SK-N-SH treated with all-trans-retinoic acid at 6 μM for 48 hours (cell line): Measurements from ENCODE around the gene TANGO6.

Experiments
- ARNTL ChIP-seq: fragments of 450-650 bp; formaldehyde crosslinking; IDR thresholded peaks from 2 replicates; pipeline ENCODE4 v1.5.0; 2020; ENCODE audit warnings: low read depth, mild to moderate bottlenecking, moderate library complexity, borderline replicate concordance
- ISL1 ChIP-seq: fragments of 250-450 bp; sonication (Bioruptor Pico); IDR thresholded peaks from 2 replicates; pipeline ENCODE4 v2.1.2; 2022; ENCODE audit warnings: mild to moderate bottlenecking, moderate library complexity
- OSR1 ChIP-seq: fragments of 250-450 bp; sonication (Bioruptor Pico); IDR thresholded peaks from 2 replicates; pipeline ENCODE4 v1.8.0; 2022; ENCODE audit warnings: moderate library complexity, mild to moderate bottlenecking, inconsistent platforms
- SNAI2 ChIP-seq: fragments of 250-450 bp; sonication (Bioruptor Pico); IDR thresholded peaks from 2 replicates; pipeline ENCODE4 v1.5.0; 2020; ENCODE audit warnings: mild to moderate bottlenecking, moderate library complexity
- ZFP30 ChIP-seq: fragments of 450-650 bp; formaldehyde crosslinking; IDR thresholded peaks from 2 replicates; pipeline ENCODE4 v1.5.0; 2022; ENCODE audit warnings: mild to moderate bottlenecking, moderate library complexity
- TF ChIP-seq, protein P1 (sequence below): fragments of 250-450 bp; sonication (Bioruptor Pico); IDR thresholded peaks from 2 replicates; pipeline ENCODE4 v1.5.1; 2020; ENCODE audit warnings: low read depth, mild to moderate bottlenecking, moderate library complexity
- TF ChIP-seq, protein P2 (sequence below): fragments of 250-450 bp; sonication (Bioruptor Pico); IDR thresholded peaks from 2 replicates; pipeline ENCODE4 v1.8.0; 2020; ENCODE audit warnings: mild to moderate bottlenecking, moderate library complexity, borderline replicate concordance

DNA sequence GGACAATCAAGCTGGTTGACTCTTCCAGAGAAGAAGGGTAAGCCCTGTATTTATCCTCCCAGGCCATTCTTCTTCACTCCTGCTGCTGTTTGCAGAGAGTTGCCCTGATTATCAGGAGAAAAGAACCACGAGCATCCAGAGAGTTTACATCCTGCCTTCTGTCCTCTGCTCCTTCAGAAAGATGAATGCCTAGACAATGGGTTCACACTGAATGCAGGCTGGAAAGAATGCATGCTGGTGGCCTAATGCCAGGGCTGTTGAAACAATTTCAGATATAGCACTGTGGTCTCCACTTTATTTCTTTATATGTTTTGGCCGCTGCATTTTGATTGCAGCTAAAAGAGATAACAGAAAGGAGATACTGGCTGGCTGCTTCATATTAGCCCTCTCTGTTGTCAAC lies 241.0 kb downstream of the TANGO6 start:
- no peak for TF ChIP-seq SNAI2 (CRISPR knock-in tag)
- TF ChIP-seq, protein P1, sequence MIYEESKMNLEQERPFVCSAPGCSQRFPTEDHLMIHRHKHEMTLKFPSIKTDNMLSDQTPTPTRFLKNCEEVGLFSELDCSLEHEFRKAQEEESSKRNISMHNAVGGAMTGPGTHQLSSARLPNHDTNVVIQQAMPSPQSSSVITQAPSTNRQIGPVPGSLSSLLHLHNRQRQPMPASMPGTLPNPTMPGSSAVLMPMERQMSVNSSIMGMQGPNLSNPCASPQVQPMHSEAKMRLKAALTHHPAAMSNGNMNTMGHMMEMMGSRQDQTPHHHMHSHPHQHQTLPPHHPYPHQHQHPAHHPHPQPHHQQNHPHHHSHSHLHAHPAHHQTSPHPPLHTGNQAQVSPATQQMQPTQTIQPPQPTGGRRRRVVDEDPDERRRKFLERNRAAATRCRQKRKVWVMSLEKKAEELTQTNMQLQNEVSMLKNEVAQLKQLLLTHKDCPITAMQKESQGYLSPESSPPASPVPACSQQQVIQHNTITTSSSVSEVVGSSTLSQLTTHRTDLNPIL (CRISPR knock-in tag) = no peak
- no peak for TF ChIP-seq ZFP30 (CRISPR knock-in tag)
- TF ChIP-seq, protein P2, sequence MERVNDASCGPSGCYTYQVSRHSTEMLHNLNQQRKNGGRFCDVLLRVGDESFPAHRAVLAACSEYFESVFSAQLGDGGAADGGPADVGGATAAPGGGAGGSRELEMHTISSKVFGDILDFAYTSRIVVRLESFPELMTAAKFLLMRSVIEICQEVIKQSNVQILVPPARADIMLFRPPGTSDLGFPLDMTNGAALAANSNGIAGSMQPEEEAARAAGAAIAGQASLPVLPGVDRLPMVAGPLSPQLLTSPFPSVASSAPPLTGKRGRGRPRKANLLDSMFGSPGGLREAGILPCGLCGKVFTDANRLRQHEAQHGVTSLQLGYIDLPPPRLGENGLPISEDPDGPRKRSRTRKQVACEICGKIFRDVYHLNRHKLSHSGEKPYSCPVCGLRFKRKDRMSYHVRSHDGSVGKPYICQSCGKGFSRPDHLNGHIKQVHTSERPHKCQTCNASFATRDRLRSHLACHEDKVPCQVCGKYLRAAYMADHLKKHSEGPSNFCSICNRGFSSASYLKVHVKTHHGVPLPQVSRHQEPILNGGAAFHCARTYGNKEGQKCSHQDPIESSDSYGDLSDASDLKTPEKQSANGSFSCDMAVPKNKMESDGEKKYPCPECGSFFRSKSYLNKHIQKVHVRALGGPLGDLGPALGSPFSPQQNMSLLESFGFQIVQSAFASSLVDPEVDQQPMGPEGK = no peak
- TF ChIP-seq ISL1 (CRISPR knock-in tag) = no peak
- TF ChIP-seq OSR1 = no peak
- TF ChIP-seq ARNTL = no peak
